NAMALWA (cell line): ENCODE results near the gene ART5.
"Not testable (repeated sequence)": the region's sequence is repeated elsewhere in the genome, so short reads cannot be mapped to it uniquely, and the experiment has no call there.

Experiments used
- DNase-seq: peaks from one replicate; pipeline ENCODE4 v3.0.0-alpha.2; 2015; ENCODE audit warnings: low spot score

The ART5 gene

GRCh38 chr11:3658252-3658651 is 16.5 kb upstream of the ART5 start:
- no peak for DNase-seq

GRCh38 chr11:3657331-3657730 is 15.5 kb upstream of the ART5 start:
- not testable (repeated sequence) for DNase-seq

- DNase-seq = peak; percentile 21
These were observed 13.8 kb upstream of the ART5 start for GRCh38 chr11:3655547-3655946.

- DNase-seq = not testable (repeated sequence)
These were observed 10.7 kb upstream of the ART5 start for GRCh38 chr11:3652514-3652913.

GRCh38 chr11:3649374-3649773 is 7.6 kb upstream of the ART5 start:
- DNase-seq = not testable (repeated sequence)

GRCh38 chr11:3648843-3649242 is 7.1 kb upstream of the ART5 start:
- DNase-seq = not testable (repeated sequence)

- no peak for DNase-seq
These were observed 3.8 kb upstream of the ART5 start for GRCh38 chr11:3645552-3645951.

GRCh38 chr11:3644817-3645235 is 3.0 kb upstream of the ART5 start, which contains the start of gene ART1:
ART1 (plus strand) TSS chr11:3645128; CDS start chr11:3659214, 14,086 bp downstream.
- peak; percentile 37 for DNase-seq

- not testable (repeated sequence) for DNase-seq
These were observed 1.3 kb upstream of the ART5 start for GRCh38 chr11:3643102-3643546.

GRCh38 chr11:3642071-3642951 is 519 bp upstream of the ART5 start:
- DNase-seq = no peak

- no peak for DNase-seq
These were observed 601 bp downstream of the ART5 start for GRCh38 chr11:3641191-3641590.

GRCh38 chr11:3639841-3640240 is 2.0 kb downstream of the ART5 start:
- no peak for DNase-seq

- no peak for DNase-seq
These were observed 3.3 kb downstream of the ART5 start for GRCh38 chr11:3638513-3638912.

GRCh38 chr11:3637201-3637600 is 4.6 kb downstream of the ART5 start:
- DNase-seq = no peak

GRCh38 chr11:3635641-3636375 is 6.0 kb downstream of the ART5 start:
- no peak for DNase-seq

- no peak for DNase-seq
These were observed 9.6 kb downstream of the ART5 start for GRCh38 chr11:3632070-3632660.

GRCh38 chr11:3631331-3631730 is 10.5 kb downstream of the ART5 start:
- DNase-seq = no peak

- DNase-seq = no peak
These were observed 14.5 kb downstream of the ART5 start for GRCh38 chr11:3627291-3627690.

GRCh38 chr11:3626250-3626960 is 15.4 kb downstream of the ART5 start:
- no peak for DNase-seq

- no peak for DNase-seq
These were observed 17.9 kb downstream of the ART5 start for GRCh38 chr11:3623767-3624458.

- DNase-seq = no peak
These were observed 18.7 kb downstream of the ART5 start for GRCh38 chr11:3623121-3623520.
